Gastroesophageal sphincter (tissue), 4 donors: ENCODE measurements around the gene ZBTB24. TPM values are rescaled to one million over a fixed set of nuclear protein-coding genes. Genes with fewer than 3 reads are reported as not detected.
A peak's percentile ranks its signal among the peaks of the same experiment; 100 is the strongest.
"Not testable (repeated sequence)": the region's sequence is repeated elsewhere in the genome, so short reads cannot be mapped to it uniquely, and the experiment has no call there.

Source experiments
- ATAC-seq: fragments of 150-250 bp; one replicate; pipeline ENCODE4 v1.9.1; 2016; ENCODE audit warnings: mild to moderate bottlenecking, moderate library complexity
- H3K27ac ChIP-seq, 4 donors: fragments of 200-600 bp; sonication (generic) in 3 of 4; 1 replicate in 3 of 4; 2 replicates in 1 of 4; pipeline ENCODE4 v1.5.1; 2016 to 2019
- H3K27me3 ChIP-seq: fragments of 200-600 bp; sonication (generic); one replicate; pipeline ENCODE4 v1.5.1; 2019
- H3K36me3 ChIP-seq, 2 donors: fragments of 200-600 bp; sonication (generic); one replicate each; pipeline ENCODE4 v1.5.1; 2019; ENCODE audit warnings: control low read depth in 1 of 2
- H3K4me1 ChIP-seq, 3 donors: fragments of 200-600 bp; sonication (generic); 1 replicate in 2 of 3; 2 replicates in 1 of 3; pipeline ENCODE4 v1.5.1; 2016 to 2019; ENCODE audit warnings: control low read depth in 2 of 3
- H3K4me3 ChIP-seq, 2 donors: fragments of 200-600 bp; sonication (generic); one replicate each; pipeline ENCODE4 v1.5.1; 2019; ENCODE audit warnings: mild to moderate bottlenecking in 1 of 2, moderate library complexity in 1 of 2
- H3K9me3 ChIP-seq, 3 donors: fragments of 200-600 bp; sonication (generic); one replicate each; pipeline ENCODE4 v1.5.1; 2017 to 2019; ENCODE audit warnings: control low read depth in 2 of 3
- CTCF ChIP-seq, 4 experiments: fragments of 200-600 bp in 2 of 4; fragments of 450-650 bp in 2 of 4; sonication (generic) in 1 of 4; IDR thresholded peaks; one replicate each; pipeline ENCODE4 v1.5.1; 2017 to 2019; ENCODE audit warnings: antibody characterized with exemption in 4 of 4, mild to moderate bottlenecking in 2 of 4, moderate library complexity in 2 of 4
- EP300 ChIP-seq: sonication (generic); formaldehyde crosslinking; IDR thresholded peaks from one replicate; pipeline ENCODE4 v1.6.1; 2017; ENCODE audit warnings: antibody characterized with exemption, mild to moderate bottlenecking
- POLR2A ChIP-seq, 2 donors: fragments of 450-650 bp; IDR thresholded peaks; one replicate each; pipeline ENCODE4 v1.6.1; 2017; ENCODE audit warnings: antibody characterized with exemption in 2 of 2, mild to moderate bottlenecking in 2 of 2, moderate library complexity in 1 of 2
- POLR2AphosphoS5 ChIP-seq: sonication (generic); formaldehyde crosslinking; IDR thresholded peaks from one replicate; pipeline ENCODE4 v1.6.1; 2017; ENCODE audit warnings: antibody characterized with exemption
- WGBS, 2 donors: methylation state at CpG; one replicate each; pipeline ENCODE4 v1.1.5; 2018; ENCODE audit warnings: low coverage in 1 of 2; 5-methylcytosine and 5-hydroxymethylcytosine counted together
- total RNA-seq, 4 donors: library from RNA; depleted of rRNA; stranded (reverse); fragments of >200 nt; gene quantifications; one replicate each; pipeline ENCODE4 v1.1.0, GENCODE V29; 2016

The ZBTB24 gene
- total RNA-seq, 4 donors from 2014 or later = 6.2 to 8.9 (median 7.0) TPM

- no peak overlapping the region for H3K27ac ChIP-seq
- peaks cover 0 to 15% (median 0%) of the 10 kb centered on the region in 3 donors for H3K4me1 ChIP-seq
- H3K4me3 ChIP-seq = no peak overlapping the region
- TF ChIP-seq POLR2AphosphoS5 = no peak
- 79 to 93% methylated on average over 3 of the region's 5 CpGs for WGBS, 2 donors
- no peak for ATAC-seq
- peaks cover 0 to 100% of the 10 kb centered on the region in 2 donors for H3K36me3 ChIP-seq
- no peaks in the 10 kb centered on the region for H3K9me3 ChIP-seq
- H3K27me3 ChIP-seq = no peaks in the 10 kb centered on the region
These were observed 13.3 kb downstream of the ZBTB24 start for GRCh38 chr6:109469591-109470189.

GRCh38 chr6:109467696-109468095, 15.3 kb downstream of the ZBTB24 start:
- Histone ChIP-seq H3K27ac (no peak overlapping the region), H3K27me3 (no peaks in the 10 kb centered on the region), H3K4me3 (no peak overlapping the region), H3K4me1 (peaks cover 0 to 15% (median 0%) of the 10 kb centered on the region in 3 donors), H3K9me3 (no peaks in the 10 kb centered on the region), H3K36me3 (peaks cover 0 to 97% of the 10 kb centered on the region in 2 donors)
- ATAC-seq = no peak
- TF ChIP-seq POLR2A (IDR thresholded peaks at IDR 0.05) = no peak
- no peak for TF ChIP-seq POLR2AphosphoS5
- TF ChIP-seq CTCF (IDR thresholded peaks at IDR 0.05) = no peak
- TF ChIP-seq EP300 = no peak
- 81 to 84% methylated on average over 5 to 6 of the region's 6 CpGs for WGBS, 2 donors

- Histone ChIP-seq H3K9me3 (no peaks in the 10 kb centered on the region), H3K36me3 (peaks cover 0 to 94% of the 10 kb centered on the region in 2 donors), H3K27me3 (no peaks in the 10 kb centered on the region), H3K27ac (peak overlapping the region in 3 of 4 donors; percentile 3 to 32 (median 29)), H3K4me3 (no peak overlapping the region), H3K4me1 (peaks cover 0 to 15% (median 0%) of the 10 kb centered on the region in 3 donors)
- TF ChIP-seq POLR2A (IDR thresholded peaks at IDR 0.05) (no peak), POLR2AphosphoS5 (no peak), EP300 (no peak), CTCF (IDR thresholded peaks at IDR 0.05) (no peak)
- 91 to 100% methylated on average over 1 to 2 of the region's 7 CpGs for WGBS, 2 donors
- ATAC-seq = no peak
These were observed 16.7 kb downstream of the ZBTB24 start for GRCh38 chr6:109466212-109466923.

DNA sequence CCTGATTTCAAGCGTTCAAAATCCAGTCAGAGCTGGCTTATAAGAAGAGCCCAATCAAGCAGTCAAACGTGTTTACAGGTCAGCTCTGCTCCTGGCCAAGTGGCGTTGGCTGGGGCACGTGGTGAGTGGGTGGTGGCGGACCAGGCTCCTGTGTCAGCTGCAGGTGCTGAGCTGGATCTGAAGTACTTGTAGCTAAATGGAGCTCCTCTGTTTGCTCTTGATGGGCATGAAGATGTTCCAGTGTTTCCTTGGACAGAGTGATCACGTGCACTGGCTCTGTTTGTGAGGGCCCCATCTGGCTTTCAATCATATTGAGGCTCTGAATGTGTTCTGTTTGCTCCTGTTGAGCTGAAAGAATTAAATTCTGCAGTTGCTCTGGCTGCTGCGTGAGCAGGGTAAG, 17.2 kb downstream of the ZBTB24 start:
- Histone ChIP-seq H3K27me3 (no peaks in the 10 kb centered on the region), H3K4me1 (peaks cover 0 to 16% (median 0%) of the 10 kb centered on the region in 3 donors), H3K4me3 (no peak overlapping the region), H3K27ac (peak overlapping the region in 3 of 4 donors; percentile 3 to 32 (median 29)), H3K9me3 (no peaks in the 10 kb centered on the region), H3K36me3 (peaks cover 0 to 88% of the 10 kb centered on the region in 2 donors)
- no peak for TF ChIP-seq POLR2AphosphoS5
- TF ChIP-seq POLR2A (IDR thresholded peaks at IDR 0.05) = no peak
- no peak for TF ChIP-seq CTCF (IDR thresholded peaks at IDR 0.05)
- no peak for TF ChIP-seq EP300
- ATAC-seq = no peak
- WGBS, 2 donors = 54 to 83% methylated on average over 1 to 2 of the region's 7 CpGs

DNA sequence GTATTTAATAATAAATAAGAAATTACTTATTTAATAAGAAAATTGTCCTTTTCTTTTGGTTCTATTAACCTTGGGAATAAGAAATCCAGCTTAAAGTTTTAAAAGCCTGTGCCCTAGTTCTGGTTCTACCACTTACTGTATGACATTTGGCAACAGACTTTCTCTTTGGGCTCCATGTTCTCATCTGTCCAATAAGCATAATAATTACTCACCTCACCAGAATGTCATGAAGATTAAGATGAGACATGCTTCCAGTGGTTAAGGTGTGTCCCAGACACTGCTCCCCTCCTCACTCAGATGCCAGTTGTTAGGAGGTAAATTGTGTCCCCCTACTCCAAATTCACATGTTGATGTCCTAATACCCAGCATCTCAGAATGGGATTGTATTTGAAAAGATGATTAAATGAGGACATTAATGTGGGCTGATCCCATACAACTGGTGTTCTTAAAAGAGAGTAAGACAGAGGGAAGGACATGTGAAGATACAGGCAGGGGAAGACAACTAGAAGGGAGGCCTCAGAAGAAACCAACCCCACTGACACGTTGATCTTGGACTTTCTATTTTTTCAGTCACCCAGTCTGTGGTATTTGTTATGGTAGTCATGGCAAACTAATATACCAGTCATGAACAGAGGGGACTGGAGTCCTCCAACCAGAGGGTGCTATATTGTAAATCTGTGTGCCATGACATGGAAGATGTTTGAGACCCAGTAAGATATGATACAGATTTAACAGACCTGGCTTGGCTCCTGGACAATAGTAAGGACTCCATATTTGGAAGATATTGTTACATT, 21.1 kb downstream of the ZBTB24 start:
- no peak overlapping the region for H3K4me3 ChIP-seq
- TF ChIP-seq POLR2AphosphoS5 (no peak), POLR2A (IDR thresholded peaks at IDR 0.05) (no peak), EP300 (no peak), CTCF (IDR thresholded peaks at IDR 0.05) (no peak)
- no peak for ATAC-seq
- no peaks in the 10 kb centered on the region for H3K9me3 ChIP-seq
- WGBS, 2 donors = 57 to 60% methylated on average over 1 of the region's 1 CpG
- no peaks in the 10 kb centered on the region for H3K27me3 ChIP-seq
- peaks cover 0 to 50% of the 10 kb centered on the region in 2 donors for H3K36me3 ChIP-seq
- H3K4me1 ChIP-seq = peaks cover 0 to 25% (median 0%) of the 10 kb centered on the region in 3 donors
- H3K27ac ChIP-seq = no peak overlapping the region

- Histone ChIP-seq H3K4me1 (peaks cover 0 to 27% (median 2%) of the 10 kb centered on the region in 3 donors), H3K36me3 (peaks cover 0 to 43% of the 10 kb centered on the region in 2 donors)
- H3K27ac ChIP-seq, H3K4me3 ChIP-seq, H3K27me3 ChIP-seq, ATAC-seq, H3K9me3 ChIP-seq: not testable (repeated sequence)
- 100% methylated on average over 1 of the region's 1 CpG for WGBS, 2 donors
These were observed 21.8 kb downstream of the ZBTB24 start for GRCh38 chr6:109461205-109461604.
